HepG2 (cell line): ENCODE measurements around the gene NELFCD. TPM values are rescaled to one million over a fixed set of nuclear protein-coding genes. Genes with fewer than 3 reads are reported as not detected.

Experiments used
- ATM ChIP-seq: fragments of 450-650 bp; IDR thresholded peaks from 2 replicates; pipeline ENCODE4 v1.7.1; 2017; ENCODE audit warnings: mild to moderate bottlenecking, borderline replicate concordance
- CERS6 ChIP-seq: sonication (generic); formaldehyde crosslinking; IDR thresholded peaks from 2 replicates; pipeline ENCODE4 v1.5.0; 2020; ENCODE audit warnings: missing genetic modification reagents
- ELK4 ChIP-seq: sonication (generic); formaldehyde crosslinking; IDR thresholded peaks from 2 replicates; pipeline ENCODE4 v1.9.0; 2021; ENCODE audit warnings: missing genetic modification reagents, borderline replicate concordance
- KDM3A ChIP-seq: IDR thresholded peaks from 2 replicates; pipeline ENCODE4 v1.6.1; 2018; ENCODE audit warnings: low read depth, missing compliant biosample characterization
- MLX ChIP-seq: IDR thresholded peaks from 2 replicates; pipeline ENCODE4 v1.6.1; 2016
- MTA3 ChIP-seq: sonication (generic); formaldehyde crosslinking; IDR thresholded peaks from 2 replicates; pipeline ENCODE4 v1.4.0; 2020; ENCODE audit warnings: missing genetic modification reagents
- RELA ChIP-seq: sonication (generic); formaldehyde crosslinking; IDR thresholded peaks from 2 replicates; pipeline ENCODE4 v1.4.0; 2020; ENCODE audit warnings: missing genetic modification reagents
- STAT6 ChIP-seq: sonication (generic); formaldehyde crosslinking; IDR thresholded peaks from 2 replicates; pipeline ENCODE4 v1.4.0; 2020; ENCODE audit warnings: missing genetic modification reagents, mild to moderate bottlenecking, borderline replicate concordance
- ZBTB21 ChIP-seq: sonication (generic); formaldehyde crosslinking; IDR thresholded peaks from 2 replicates; pipeline ENCODE4 v1.4.0; 2020; ENCODE audit warnings: missing genetic modification reagents
- ZNF230 ChIP-seq: sonication (generic); formaldehyde crosslinking; IDR thresholded peaks from 2 replicates; pipeline ENCODE4 v1.4.0; 2020; ENCODE audit warnings: mild to moderate bottlenecking, missing genetic modification reagents
- ZNF24 ChIP-seq: fragments of 450-650 bp; IDR thresholded peaks from 2 replicates; pipeline ENCODE4 v1.6.1; 2017; ENCODE audit warnings: antibody characterized with exemption, mild to moderate bottlenecking
- ZNF468 ChIP-seq: sonication (generic); formaldehyde crosslinking; IDR thresholded peaks from 2 replicates; pipeline ENCODE4 v1.8.0; 2022; ENCODE audit warnings: mild to moderate bottlenecking, moderate library complexity, missing genetic modification reagents
- ZNF503 ChIP-seq: sonication (generic); formaldehyde crosslinking; IDR thresholded peaks from 2 replicates; pipeline ENCODE4 v1.4.0; 2020; ENCODE audit warnings: missing genetic modification reagents
- ZNF646 ChIP-seq: sonication (generic); formaldehyde crosslinking; IDR thresholded peaks from 2 replicates; pipeline ENCODE4 v1.9.0; 2021; ENCODE audit warnings: mild to moderate bottlenecking, missing genetic modification reagents
- ZNF709 ChIP-seq: sonication (generic); formaldehyde crosslinking; IDR thresholded peaks from 2 replicates; pipeline ENCODE4 v1.5.0; 2020; ENCODE audit warnings: mild to moderate bottlenecking, missing genetic modification reagents
- polyA plus RNA-seq, 8 experiments: library from polyadenylated mRNA; depleted of rRNA in 3 of 8; stranded (reverse) in 7 of 8; unstranded in 1 of 8; fragments of >200 nt; fragmentation: Illumina TruSeq in 4 of 8; extraction: Trizol in 4 of 8; gene quantifications; 2 replicates each; pipeline versions ENCODE4 v1.2.1 to v1.2.3, GENCODE V29; 2011 to 2016; ENCODE audit warnings: low read depth in 4 of 8, missing spikeins in 1 of 8, mixed read lengths in 1 of 8; ENCODE audit not compliant: insufficient read depth in 1 of 8
- total RNA-seq, 5 experiments: library from RNA; depleted of rRNA; stranded (reverse); fragments of >200 nt; fragmentation: Illumina TruSeq; extraction: Trizol; gene quantifications; 2 replicates each; pipeline ENCODE4 v1.2.3, GENCODE V29; 2016; ENCODE audit warnings: low read depth in 1 of 5

The NELFCD gene
- total and polyA plus RNA-seq, 2 of the 13 experiments (the other 11 are each of a cell fraction or from before 2014, with no cell fraction given), result 159 to 203 TPM

- TF ChIP-seq ZNF230 (CRISPR knock-in tag) (no peak), ZNF503 (CRISPR knock-in tag) (peak; percentile 59; the same call in 1 of the 2 replicates), STAT6 (peak; percentile 66; the same call in 1 of the 2 replicates), CERS6 (CRISPR knock-in tag) (no peak), ZNF24 (no peak), ELK4 (CRISPR knock-in tag) (no peak), ZNF709 (no peak), MLX (CRISPR knock-in tag) (0 out of 2 replicates have a peak, but pooled peaks have one; percentile 29), RELA (CRISPR knock-in tag) (no peak), ATM (no peak), MTA3 (no peak), ZNF468 (no peak), ZBTB21 (CRISPR knock-in tag) (peak; percentile 89), KDM3A (CRISPR knock-in tag) (no peak; the same call in 1 of the 2 replicates), ZNF646 (CRISPR knock-in tag) (no peak)
Measured at GRCh38 chr20:58995461-58996225, 14.6 kb downstream of the NELFCD start (continued).
